ENCODE measurements around the gene SRL. TPM values are rescaled to one million over a fixed set of nuclear protein-coding genes. Genes with fewer than 3 reads are reported as not detected.

The SRL gene
- total and polyA plus RNA-seq, 4 donors = 0.14 to 0.22 (median 0.17) TPM

DNA sequence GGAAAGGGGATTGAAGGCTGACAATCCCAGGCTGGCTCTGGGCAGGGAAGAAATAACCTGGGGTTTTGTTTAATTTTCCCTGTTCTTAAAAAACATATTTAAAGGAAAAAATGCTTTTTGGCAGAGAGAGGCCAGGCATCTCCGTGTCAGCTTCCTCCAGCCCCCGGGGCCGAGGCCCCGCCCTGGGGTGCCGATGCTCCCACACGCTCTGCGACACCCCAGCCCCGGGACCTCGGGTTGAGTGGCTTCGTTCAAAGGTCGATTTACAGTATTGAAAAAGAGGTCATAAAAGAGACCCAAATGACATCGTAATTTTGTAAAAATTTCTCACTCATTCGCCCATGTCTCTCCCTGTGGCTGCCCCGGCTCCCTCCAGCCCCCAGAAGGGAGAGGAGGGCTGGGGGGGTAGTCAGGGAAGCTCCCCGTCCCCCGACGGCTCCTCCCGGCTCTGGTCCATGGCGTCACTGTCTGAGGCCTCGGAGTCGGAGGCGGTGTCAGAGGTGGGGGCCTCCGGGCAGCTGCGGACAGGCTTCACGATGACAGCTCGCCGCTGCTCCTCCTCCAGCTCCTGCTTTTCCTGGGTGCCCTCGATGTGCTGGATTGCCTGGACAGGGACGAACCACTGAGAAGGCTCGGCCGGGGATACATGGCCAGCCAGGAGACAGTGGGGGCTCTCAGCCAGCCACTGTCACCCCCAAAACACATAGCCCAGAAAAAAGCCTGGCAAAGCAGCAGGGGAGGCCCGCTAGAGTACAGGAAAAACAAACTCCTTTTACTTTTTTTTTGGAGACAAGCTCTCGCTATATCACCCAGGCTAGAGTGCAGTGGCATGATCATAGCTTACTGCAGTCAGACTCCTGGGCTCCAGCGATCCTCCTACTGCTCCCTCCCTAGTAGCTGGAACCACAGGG, 16.0 kb upstream of the SRL start:
- DNase-seq (ENCODE audit: low spot score) = no peak
- 90% methylated on average over 34 of the region's 34 CpGs for WGBS

DNA sequence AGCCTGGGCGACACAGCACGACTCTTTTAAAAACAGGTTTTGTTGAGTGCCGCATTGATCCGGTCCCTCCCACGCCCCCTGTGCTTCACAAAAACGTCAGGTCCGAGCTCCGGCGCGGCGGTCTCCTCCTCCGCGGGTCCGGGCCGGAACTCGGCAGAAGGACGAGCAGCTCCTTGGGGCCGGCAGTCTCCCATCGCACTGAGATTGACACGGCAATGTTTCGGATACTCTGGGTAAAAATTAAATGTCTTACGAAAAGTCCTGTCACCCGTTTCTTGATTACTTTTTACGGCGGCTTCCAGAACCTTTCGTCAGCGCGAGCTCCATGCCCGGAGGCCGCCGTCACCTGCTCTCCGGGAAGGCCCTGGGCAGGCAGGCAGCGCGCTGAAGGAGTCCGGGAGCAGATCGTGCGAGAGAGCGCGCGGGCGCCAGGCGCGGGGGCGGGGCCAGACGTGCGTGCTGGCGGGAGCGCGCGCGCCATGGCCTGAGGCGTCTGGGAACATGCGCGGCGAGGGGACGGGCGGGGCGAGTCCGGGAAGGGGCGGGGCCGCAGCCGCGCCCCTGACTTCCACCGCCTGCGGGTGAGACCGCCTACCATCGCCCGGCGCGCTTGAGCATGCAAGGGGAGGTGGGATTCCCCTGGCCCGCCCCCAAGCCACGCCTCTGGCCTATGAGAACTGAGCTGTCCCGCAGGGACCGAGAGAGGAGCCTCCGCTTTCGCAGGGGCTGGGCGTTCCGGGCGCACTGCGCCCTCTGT, 11.7 kb upstream of the SRL start:
- no peaks in the 10 kb centered on the region for H3K9me3 ChIP-seq (ENCODE audit: control insufficient read depth in 4 of 4, low read length in 3 of 4)
- no peaks in the 10 kb centered on the region for H3K27me3 ChIP-seq (ENCODE audit: control insufficient read depth in 4 of 4, insufficient read depth in 4 of 4, low read length in 3 of 4)
- peak overlapping the region; percentile 43 to 79 (median 71) for H3K4me3 ChIP-seq (ENCODE audit: low read depth in 1 of 3, low read length in 3 of 3)
- peak overlapping the region; percentile 96 for H3K27ac ChIP-seq (ENCODE audit: low read depth in 1 of 2, low read length in 2 of 2)
- peaks cover 0 to 2% (median 0%) of the 10 kb centered on the region in 4 donors for H3K4me1 ChIP-seq (ENCODE audit: control insufficient read depth in 4 of 4, insufficient read depth in 4 of 4, low read length in 3 of 4)
- DNase-seq (ENCODE audit: low spot score) = peak; percentile 97
- H3K9ac ChIP-seq (ENCODE audit: low read depth in 1 of 2, low read length in 2 of 2) = peak overlapping the region; percentile 87 to 92
- under 1% methylated on average over 80 of the region's 80 CpGs for WGBS
- H3K36me3 ChIP-seq (ENCODE audit: control insufficient read depth in 4 of 4, insufficient read depth in 3 of 4, low read depth in 1 of 4, low read length in 3 of 4) = peaks cover 0 to 8% (median 4%) of the 10 kb centered on the region in 4 donors
- TF ChIP-seq FOXA2 (IDR thresholded peaks at IDR 0.05) = no peak
- peak; percentile 78 for TF ChIP-seq YY1 (IDR thresholded peaks at IDR 0.05)
- TF ChIP-seq, protein P1, sequence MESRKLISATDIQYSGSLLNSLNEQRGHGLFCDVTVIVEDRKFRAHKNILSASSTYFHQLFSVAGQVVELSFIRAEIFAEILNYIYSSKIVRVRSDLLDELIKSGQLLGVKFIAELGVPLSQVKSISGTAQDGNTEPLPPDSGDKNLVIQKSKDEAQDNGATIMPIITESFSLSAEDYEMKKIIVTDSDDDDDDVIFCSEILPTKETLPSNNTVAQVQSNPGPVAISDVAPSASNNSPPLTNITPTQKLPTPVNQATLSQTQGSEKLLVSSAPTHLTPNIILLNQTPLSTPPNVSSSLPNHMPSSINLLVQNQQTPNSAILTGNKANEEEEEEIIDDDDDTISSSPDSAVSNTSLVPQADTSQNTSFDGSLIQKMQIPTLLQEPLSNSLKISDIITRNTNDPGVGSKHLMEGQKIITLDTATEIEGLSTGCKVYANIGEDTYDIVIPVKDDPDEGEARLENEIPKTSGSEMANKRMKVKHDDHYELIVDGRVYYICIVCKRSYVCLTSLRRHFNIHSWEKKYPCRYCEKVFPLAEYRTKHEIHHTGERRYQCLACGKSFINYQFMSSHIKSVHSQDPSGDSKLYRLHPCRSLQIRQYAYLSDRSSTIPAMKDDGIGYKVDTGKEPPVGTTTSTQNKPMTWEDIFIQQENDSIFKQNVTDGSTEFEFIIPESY (IDR thresholded peaks at IDR 0.05) = peak; percentile 53
- peak; percentile 86 for TF ChIP-seq SP1 (IDR thresholded peaks at IDR 0.05)
- TF ChIP-seq NR2F2 (IDR thresholded peaks at IDR 0.05) = no peak
- TF ChIP-seq, protein P2, sequence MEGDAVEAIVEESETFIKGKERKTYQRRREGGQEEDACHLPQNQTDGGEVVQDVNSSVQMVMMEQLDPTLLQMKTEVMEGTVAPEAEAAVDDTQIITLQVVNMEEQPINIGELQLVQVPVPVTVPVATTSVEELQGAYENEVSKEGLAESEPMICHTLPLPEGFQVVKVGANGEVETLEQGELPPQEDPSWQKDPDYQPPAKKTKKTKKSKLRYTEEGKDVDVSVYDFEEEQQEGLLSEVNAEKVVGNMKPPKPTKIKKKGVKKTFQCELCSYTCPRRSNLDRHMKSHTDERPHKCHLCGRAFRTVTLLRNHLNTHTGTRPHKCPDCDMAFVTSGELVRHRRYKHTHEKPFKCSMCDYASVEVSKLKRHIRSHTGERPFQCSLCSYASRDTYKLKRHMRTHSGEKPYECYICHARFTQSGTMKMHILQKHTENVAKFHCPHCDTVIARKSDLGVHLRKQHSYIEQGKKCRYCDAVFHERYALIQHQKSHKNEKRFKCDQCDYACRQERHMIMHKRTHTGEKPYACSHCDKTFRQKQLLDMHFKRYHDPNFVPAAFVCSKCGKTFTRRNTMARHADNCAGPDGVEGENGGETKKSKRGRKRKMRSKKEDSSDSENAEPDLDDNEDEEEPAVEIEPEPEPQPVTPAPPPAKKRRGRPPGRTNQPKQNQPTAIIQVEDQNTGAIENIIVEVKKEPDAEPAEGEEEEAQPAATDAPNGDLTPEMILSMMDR (IDR thresholded peaks at IDR 0.05; ENCODE audit: low read depth, low read length, missing input control) = no peak
- TF ChIP-seq RXRA (IDR thresholded peaks at IDR 0.05) = peak; percentile 50 to 64
- TF ChIP-seq, protein P3, sequence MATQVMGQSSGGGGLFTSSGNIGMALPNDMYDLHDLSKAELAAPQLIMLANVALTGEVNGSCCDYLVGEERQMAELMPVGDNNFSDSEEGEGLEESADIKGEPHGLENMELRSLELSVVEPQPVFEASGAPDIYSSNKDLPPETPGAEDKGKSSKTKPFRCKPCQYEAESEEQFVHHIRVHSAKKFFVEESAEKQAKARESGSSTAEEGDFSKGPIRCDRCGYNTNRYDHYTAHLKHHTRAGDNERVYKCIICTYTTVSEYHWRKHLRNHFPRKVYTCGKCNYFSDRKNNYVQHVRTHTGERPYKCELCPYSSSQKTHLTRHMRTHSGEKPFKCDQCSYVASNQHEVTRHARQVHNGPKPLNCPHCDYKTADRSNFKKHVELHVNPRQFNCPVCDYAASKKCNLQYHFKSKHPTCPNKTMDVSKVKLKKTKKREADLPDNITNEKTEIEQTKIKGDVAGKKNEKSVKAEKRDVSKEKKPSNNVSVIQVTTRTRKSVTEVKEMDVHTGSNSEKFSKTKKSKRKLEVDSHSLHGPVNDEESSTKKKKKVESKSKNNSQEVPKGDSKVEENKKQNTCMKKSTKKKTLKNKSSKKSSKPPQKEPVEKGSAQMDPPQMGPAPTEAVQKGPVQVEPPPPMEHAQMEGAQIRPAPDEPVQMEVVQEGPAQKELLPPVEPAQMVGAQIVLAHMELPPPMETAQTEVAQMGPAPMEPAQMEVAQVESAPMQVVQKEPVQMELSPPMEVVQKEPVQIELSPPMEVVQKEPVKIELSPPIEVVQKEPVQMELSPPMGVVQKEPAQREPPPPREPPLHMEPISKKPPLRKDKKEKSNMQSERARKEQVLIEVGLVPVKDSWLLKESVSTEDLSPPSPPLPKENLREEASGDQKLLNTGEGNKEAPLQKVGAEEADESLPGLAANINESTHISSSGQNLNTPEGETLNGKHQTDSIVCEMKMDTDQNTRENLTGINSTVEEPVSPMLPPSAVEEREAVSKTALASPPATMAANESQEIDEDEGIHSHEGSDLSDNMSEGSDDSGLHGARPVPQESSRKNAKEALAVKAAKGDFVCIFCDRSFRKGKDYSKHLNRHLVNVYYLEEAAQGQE (IDR thresholded peaks at IDR 0.05) = peak; percentile 72
- TF ChIP-seq EGR1 (IDR thresholded peaks at IDR 0.05; ENCODE audit: low read depth in 2 of 2) = peak in 1 of 2 donors; percentile 80
- TF ChIP-seq RAD21 (IDR thresholded peaks at IDR 0.05) = peak; percentile 91 to 93
- TF ChIP-seq FOXA1 (IDR thresholded peaks at IDR 0.05) = peak; percentile 62
- no peak for TF ChIP-seq GABPA (IDR thresholded peaks at IDR 0.05 in 1 of 2, conservative IDR thresholded peaks at IDR 0.05 in 1 of 2)
- TF ChIP-seq, protein P4, sequence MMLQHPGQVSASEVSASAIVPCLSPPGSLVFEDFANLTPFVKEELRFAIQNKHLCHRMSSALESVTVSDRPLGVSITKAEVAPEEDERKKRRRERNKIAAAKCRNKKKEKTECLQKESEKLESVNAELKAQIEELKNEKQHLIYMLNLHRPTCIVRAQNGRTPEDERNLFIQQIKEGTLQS (IDR thresholded peaks at IDR 0.05) = no peak
- TF ChIP-seq HNF4A (conservative IDR thresholded peaks at IDR 0.05) = no peak

More for the DNA sequence above, 16.0 kb upstream of the SRL start:
- H3K27ac ChIP-seq (ENCODE audit: low read depth in 1 of 2, low read length in 2 of 2) = no peak overlapping the region
- no peaks in the 10 kb centered on the region for H3K27me3 ChIP-seq (ENCODE audit: control insufficient read depth in 4 of 4, insufficient read depth in 4 of 4, low read length in 3 of 4)
- no peak overlapping the region for H3K9ac ChIP-seq (ENCODE audit: low read depth in 1 of 2, low read length in 2 of 2)
- H3K4me1 ChIP-seq (ENCODE audit: control insufficient read depth in 4 of 4, insufficient read depth in 4 of 4, low read length in 3 of 4) = peaks cover 0 to 2% (median 0%) of the 10 kb centered on the region in 4 donors
- H3K36me3 ChIP-seq (ENCODE audit: control insufficient read depth in 4 of 4, insufficient read depth in 3 of 4, low read depth in 1 of 4, low read length in 3 of 4) = peaks cover 0 to 17% (median 8%) of the 10 kb centered on the region in 4 donors
- no peak overlapping the region for H3K4me3 ChIP-seq (ENCODE audit: low read depth in 1 of 3, low read length in 3 of 3)
- H3K9me3 ChIP-seq (ENCODE audit: control insufficient read depth in 4 of 4, low read length in 3 of 4) = no peaks in the 10 kb centered on the region
- no peak for TF ChIP-seq JUND (IDR thresholded peaks at IDR 0.05)
- no peak for TF ChIP-seq FOXA1 (IDR thresholded peaks at IDR 0.05)
- no peak for TF ChIP-seq EGR1 (IDR thresholded peaks at IDR 0.05; ENCODE audit: low read depth in 2 of 2)
- TF ChIP-seq, protein P3 (IDR thresholded peaks at IDR 0.05) = no peak
- TF ChIP-seq RAD21 (IDR thresholded peaks at IDR 0.05) = no peak
- no peak for TF ChIP-seq FOXA2 (IDR thresholded peaks at IDR 0.05)

Data from liver (tissue), 9 donors.